Raji (cell line): ENCODE results near the gene NRP2.

ENCODE experiments used
- POLR2A ChIP-seq: IDR thresholded peaks from 2 replicates; pipeline ENCODE4 v1.6.1; 2011; ENCODE audit warnings: low read depth, low read length, control low read depth; ENCODE audit not compliant: insufficient read depth

NRP2 gene

GRCh38 chr2:205814039-205814364, 131.7 kb downstream of the NRP2 start:
- TF ChIP-seq POLR2A, result no peak

GRCh38 chr2:205815673-205816072, 133.4 kb downstream of the NRP2 start:
- no peak for TF ChIP-seq POLR2A

- TF ChIP-seq POLR2A, result no peak
Observed at GRCh38 chr2:205816268-205816667, 134.0 kb downstream of the NRP2 start.

- TF ChIP-seq POLR2A, result no peak
Observed at GRCh38 chr2:205822579-205822978, 140.3 kb downstream of the NRP2 start.

GRCh38 chr2:205827809-205828365, 145.6 kb downstream of the NRP2 start:
- no peak for TF ChIP-seq POLR2A

- no peak for TF ChIP-seq POLR2A
Observed at GRCh38 chr2:205833864-205834263, 151.6 kb downstream of the NRP2 start.

- no peak for TF ChIP-seq POLR2A
Observed at GRCh38 chr2:205834796-205835195, 152.5 kb downstream of the NRP2 start.

GRCh38 chr2:205835251-205835791, 153.0 kb downstream of the NRP2 start:
- no peak for TF ChIP-seq POLR2A

GRCh38 chr2:205835923-205836322, 153.6 kb downstream of the NRP2 start:
- no peak for TF ChIP-seq POLR2A

GRCh38 chr2:205836477-205837221, 154.3 kb downstream of the NRP2 start:
- TF ChIP-seq POLR2A, result no peak

- TF ChIP-seq POLR2A, result no peak
Observed at GRCh38 chr2:205837663-205838062, 155.4 kb downstream of the NRP2 start.

GRCh38 chr2:205845446-205845845, 163.1 kb downstream of the NRP2 start:
- TF ChIP-seq POLR2A, result no peak
